Measurements from ENCODE around the gene PNP.

Gene PNP

GRCh38 chr14:20455355-20456300 lies 13.6 kb upstream of the PNP start:
- Histone ChIP-seq H3F3A (ENCODE audit: insufficient read depth, low read length) (no peaks in the 10 kb centered on the region), H3K4me1 (ENCODE audit: insufficient read depth, low read length, severe bottlenecking) (peaks cover 35% of the 10 kb centered on the region), H3K27me3 (ENCODE audit: insufficient read depth, low read length) (no peaks in the 10 kb centered on the region), H3K4me2 (ENCODE audit: low read length) (peak overlapping the region; percentile 85), H3K27ac (ENCODE audit: low read depth, low read length, poor library complexity, severe bottlenecking) (peak overlapping the region; percentile 82), H3K9ac (ENCODE audit: low read length) (peak overlapping the region; percentile 95), H3K9me2 (ENCODE audit: low read depth, low read length) (no peaks in the 10 kb centered on the region), H2AFZ (ENCODE audit: low read length) (no peak overlapping the region), H3K9me3 (ENCODE audit: low read length) (no peaks in the 10 kb centered on the region), H3K36me3 (ENCODE audit: insufficient read depth, low read length) (peaks cover 60% of the 10 kb centered on the region), H3K79me2 (ENCODE audit: insufficient read depth, low read length) (peaks cover 22% of the 10 kb centered on the region), H3K4me3 (ENCODE audit: low read depth, low read length, poor library complexity, severe bottlenecking) (peak overlapping the region; percentile 72), H4K20me1 (ENCODE audit: insufficient read depth, low read length) (no peaks in the 10 kb centered on the region)
- TF ChIP-seq EZH2 (IDR thresholded peaks at IDR 0.05; ENCODE audit: borderline replicate concordance, low read length) (no peak), CTCF (IDR thresholded peaks at IDR 0.05; ENCODE audit: low read length) (no peak)

DNA sequence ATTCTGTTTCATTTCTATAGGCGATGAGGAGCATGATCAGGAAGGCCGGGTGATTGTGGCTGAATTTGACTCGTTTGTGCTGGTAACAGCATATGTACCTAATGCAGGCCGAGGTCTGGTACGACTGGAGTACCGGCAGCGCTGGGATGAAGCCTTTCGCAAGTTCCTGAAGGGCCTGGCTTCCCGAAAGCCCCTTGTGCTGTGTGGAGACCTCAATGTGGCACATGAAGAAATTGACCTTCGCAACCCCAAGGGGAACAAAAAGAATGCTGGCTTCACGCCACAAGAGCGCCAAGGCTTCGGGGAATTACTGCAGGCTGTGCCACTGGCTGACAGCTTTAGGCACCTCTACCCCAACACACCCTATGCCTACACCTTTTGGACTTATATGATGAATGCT lies 12.2 kb upstream of the PNP start:
- TF ChIP-seq EZH2 (IDR thresholded peaks at IDR 0.05; ENCODE audit: borderline replicate concordance, low read length) = no peak
- no peak for TF ChIP-seq CTCF (IDR thresholded peaks at IDR 0.05; ENCODE audit: low read length)
- no peaks in the 10 kb centered on the region for H3K9me2 ChIP-seq (ENCODE audit: low read depth, low read length)
- no peak overlapping the region for H3K4me3 ChIP-seq (ENCODE audit: low read depth, low read length, poor library complexity, severe bottlenecking)
- H2AFZ ChIP-seq (ENCODE audit: low read length) = no peak overlapping the region
- H3K9me3 ChIP-seq (ENCODE audit: low read length) = no peaks in the 10 kb centered on the region
- H3K4me2 ChIP-seq (ENCODE audit: low read length) = no peak overlapping the region
- H4K20me1 ChIP-seq (ENCODE audit: insufficient read depth, low read length) = no peaks in the 10 kb centered on the region
- no peak overlapping the region for H3K27ac ChIP-seq (ENCODE audit: low read depth, low read length, poor library complexity, severe bottlenecking)
- H3K4me1 ChIP-seq (ENCODE audit: insufficient read depth, low read length, severe bottlenecking) = peaks cover 39% of the 10 kb centered on the region
- H3K79me2 ChIP-seq (ENCODE audit: insufficient read depth, low read length) = peaks cover 22% of the 10 kb centered on the region
- H3K27me3 ChIP-seq (ENCODE audit: insufficient read depth, low read length) = no peaks in the 10 kb centered on the region
- no peaks in the 10 kb centered on the region for H3F3A ChIP-seq (ENCODE audit: insufficient read depth, low read length)
- H3K9ac ChIP-seq (ENCODE audit: low read length) = no peak overlapping the region; the same call in 1 of the 2 replicates
- peaks cover 50% of the 10 kb centered on the region for H3K36me3 ChIP-seq (ENCODE audit: insufficient read depth, low read length)

- Histone ChIP-seq H3K27me3 (ENCODE audit: insufficient read depth, low read length) (no peaks in the 10 kb centered on the region), H3K4me1 (ENCODE audit: insufficient read depth, low read length, severe bottlenecking) (peaks cover 41% of the 10 kb centered on the region), H3K36me3 (ENCODE audit: insufficient read depth, low read length) (peaks cover 44% of the 10 kb centered on the region), H2AFZ (ENCODE audit: low read length) (no peak overlapping the region), H3F3A (ENCODE audit: insufficient read depth, low read length) (no peaks in the 10 kb centered on the region), H3K79me2 (ENCODE audit: insufficient read depth, low read length) (peaks cover 22% of the 10 kb centered on the region), H3K27ac (ENCODE audit: low read depth, low read length, poor library complexity, severe bottlenecking) (no peak overlapping the region), H3K9me2 (ENCODE audit: low read depth, low read length) (no peaks in the 10 kb centered on the region), H3K9me3 (ENCODE audit: low read length) (no peaks in the 10 kb centered on the region), H3K9ac (ENCODE audit: low read length) (no peak overlapping the region), H4K20me1 (ENCODE audit: insufficient read depth, low read length) (no peaks in the 10 kb centered on the region), H3K4me3 (ENCODE audit: low read depth, low read length, poor library complexity, severe bottlenecking) (no peak overlapping the region), H3K4me2 (ENCODE audit: low read length) (no peak overlapping the region)
- TF ChIP-seq EZH2 (IDR thresholded peaks at IDR 0.05; ENCODE audit: borderline replicate concordance, low read length) (no peak), CTCF (IDR thresholded peaks at IDR 0.05; ENCODE audit: low read length) (no peak)
Observed at GRCh38 chr14:20458031-20458789, 11.0 kb upstream of the PNP start.

Data from OCI-LY1 (cell line).